A549 (cell line): Measurements from ENCODE around the gene CRB2. TPM values are rescaled to one million over a fixed set of nuclear protein-coding genes. Genes with fewer than 3 reads are reported as not detected.

Source experiments
- ATAC-seq, 2 experiments: fragments of 200-7000 bp in 1 of 2; fragments of >200 bp in 1 of 2; cut with Nextera tagmentation in 1 of 2; cut with Tn5 transposase in 1 of 2; 3 replicates each; pipeline versions ENCODE4 v1.8.0 to v1.9.1; 2018 to 2020; ENCODE audit warnings: mild to moderate bottlenecking in 1 of 2, moderate library complexity in 1 of 2
- CTCF ChIA-PET: fragments of 300-600 bp; sonication (Branson Sonifier 250); formaldehyde crosslinking; extraction: SDS; loops from one replicate; lab custom pipeline; 2021; ENCODE audit warnings: antibody characterized with exemption, inconsistent platforms; lab: Yijun Ruan, JAX
- POLR2A ChIA-PET: fragments of 350-600 bp; formaldehyde crosslinking; extraction: SDS; loops from one replicate; lab custom pipeline; 2021; ENCODE audit warnings: antibody characterized with exemption, inconsistent platforms; lab: Yijun Ruan, JAX
- DNase-seq, 2 experiments: peaks; one replicate each; pipeline versions ENCODE4 v3.0.0 to v3.0.0-alpha.2; 2011 to 2016; ENCODE audit warnings: low read depth in 1 of 2, low spot score in 1 of 2
- FAIRE-seq: peaks from 2 replicates; lab custom pipeline; 2011; peaks lifted over from hg19 to GRCh38; lab: Jason Lieb, UNC
- H3K27ac ChIP-seq, 2 experiments: fragments of >200 bp; sonication (Bioruptor Twin); formaldehyde crosslinking; 3 replicates each; pipeline ENCODE4 v1.5.1; 2016 to 2017
- H3K4me1 ChIP-seq: fragments of >200 bp; sonication (Bioruptor Twin); formaldehyde crosslinking; 3 replicates; pipeline ENCODE4 v1.6.1; 2016
- H3K4me2 ChIP-seq: fragments of >200 bp; sonication (Bioruptor Twin); formaldehyde crosslinking; 3 replicates; pipeline ENCODE4 v1.6.1; 2016
- H3K4me3 ChIP-seq: fragments of >200 bp; sonication (Bioruptor Twin); formaldehyde crosslinking; 3 replicates; pipeline ENCODE4 v1.5.1; 2016
- H3K9me3 ChIP-seq: fragments of >200 bp; sonication (Bioruptor Twin); formaldehyde crosslinking; 3 replicates; pipeline ENCODE4 v1.6.1; 2016
- CHD4 ChIP-seq: fragments of 200-600 bp; sonication (generic); IDR thresholded peaks from 2 replicates; pipeline ENCODE4 v1.6.1; 2016; ENCODE audit warnings: antibody characterized with exemption, mild to moderate bottlenecking, borderline replicate concordance
- EHF ChIP-seq: fragments of 250-450 bp; sonication (Bioruptor Pico); IDR thresholded peaks from 2 replicates; pipeline ENCODE4 v1.5.0; 2020; ENCODE audit warnings: mild to moderate bottlenecking
- ESRRA ChIP-seq: fragments of 150-350 bp; IDR thresholded peaks from 2 replicates; pipeline ENCODE4 v1.6.1; 2014; ENCODE audit warnings: mild to moderate bottlenecking, low read length, borderline replicate concordance
- HOXB5 ChIP-seq: fragments of 250-450 bp; sonication (Bioruptor Pico); IDR thresholded peaks from 2 replicates; pipeline ENCODE4 v1.5.0; 2020; ENCODE audit warnings: mild to moderate bottlenecking, moderate library complexity
- KDM1A ChIP-seq: fragments of 200-600 bp; sonication (generic); IDR thresholded peaks from 2 replicates; pipeline ENCODE4 v1.6.1; 2016; ENCODE audit warnings: low read depth, mild to moderate bottlenecking
- KDM5A ChIP-seq: fragments of 200-600 bp; sonication (generic); IDR thresholded peaks from 2 replicates; pipeline ENCODE4 v1.6.1; 2016; ENCODE audit warnings: antibody characterized with exemption, mild to moderate bottlenecking
- NFE2L2 ChIP-seq: fragments of 150-350 bp; conservative IDR thresholded peaks from 2 replicates; pipeline ENCODE4 v1.6.1; 2014; ENCODE audit warnings: low read length
- POLR2AphosphoS2 ChIP-seq: conservative IDR thresholded peaks from 2 replicates; pipeline ENCODE4 v1.6.1; 2012; ENCODE audit warnings: low read length, improper control_type of control experiment, inconsistent platforms
- RCOR1 ChIP-seq: fragments of 150-350 bp; IDR thresholded peaks from 2 replicates; pipeline ENCODE4 v1.6.1; 2014; ENCODE audit warnings: antibody characterized with exemption, low read length, low read depth
- TFCP2L1 ChIP-seq: fragments of 250-450 bp; sonication (Bioruptor Pico); IDR thresholded peaks from 2 replicates; pipeline ENCODE4 v1.5.0; 2021; ENCODE audit warnings: mild to moderate bottlenecking
- ZFP36 ChIP-seq: fragments of 450-650 bp; IDR thresholded peaks from 2 replicates; pipeline ENCODE4 v1.6.1; 2014; ENCODE audit warnings: borderline replicate concordance; ENCODE audit not compliant: partially characterized antibody
- ZNF302 ChIP-seq: fragments of 250-450 bp; sonication (Bioruptor Pico); IDR thresholded peaks from 2 replicates; pipeline ENCODE4 v1.9.0; 2021; ENCODE audit warnings: inconsistent platforms, mild to moderate bottlenecking, moderate library complexity
- WGBS: methylation state at CpG from one replicate; pipeline ENCODE4 v1.1.6; 2017; ENCODE audit errors: missing lambda C conversion rate; 5-methylcytosine and 5-hydroxymethylcytosine counted together
- polyA plus RNA-seq, 4 experiments: library from polyadenylated mRNA; depleted of rRNA in 3 of 4; stranded (reverse); fragments of >200 nt; fragmentation: RNase III in 1 of 4; extraction: RNeasy Plus Mini Kit Qiagen cat#74134 plus additional on column Dnase treatment in 1 of 4; gene quantifications; 2 replicates in 3 of 4; 3 replicates in 1 of 4; pipeline ENCODE4 v1.2.3, GENCODE V29; 2011 to 2017
- TF ChIP-seq, protein P1 (sequence below): fragments of 450-650 bp; IDR thresholded peaks from 2 replicates; pipeline ENCODE4 v1.6.1; 2014; ENCODE audit warnings: antibody characterized with exemption
- TF ChIP-seq, protein P2 (sequence below): fragments of >200 bp; sonication (Bioruptor Twin); formaldehyde crosslinking; IDR thresholded peaks from 3 replicates; pipeline ENCODE4 v1.6.1; 2016
- TF ChIP-seq, protein P3 (sequence below): IDR thresholded peaks from 2 replicates; pipeline ENCODE4 v1.6.1; 2012
- TF ChIP-seq, protein P4 (sequence below): fragments of >200 bp; sonication (Bioruptor Twin); formaldehyde crosslinking; IDR thresholded peaks from 3 replicates; pipeline ENCODE4 v1.5.1; 2016
- TF ChIP-seq, protein P5 (sequence below): IDR thresholded peaks from 2 replicates; pipeline ENCODE4 v1.6.1; 2012

CRB2 gene
- polyA plus RNA-seq, 2 of the 4 experiments (the other 2 are of a cell fraction), result 0.01 to 0.05 TPM

DNA sequence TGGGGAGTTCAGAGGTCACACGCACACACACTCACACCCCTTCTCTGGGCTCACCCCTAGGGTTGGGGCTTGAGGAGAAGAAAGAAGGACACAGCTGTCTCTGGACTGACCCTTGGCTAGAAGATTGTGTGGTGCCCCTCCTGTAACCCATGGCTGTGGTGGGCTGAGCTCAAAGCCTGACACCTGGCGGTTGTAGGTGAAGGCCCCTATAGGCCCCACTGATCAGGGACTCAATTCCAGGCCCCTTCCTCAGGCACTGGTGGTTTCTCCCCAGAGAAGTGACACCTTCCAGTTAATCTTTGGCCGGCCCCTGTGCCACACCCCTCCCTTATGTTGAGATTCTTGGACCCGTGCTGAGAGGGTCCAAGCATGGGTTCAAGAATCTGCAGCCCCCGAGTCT lies 35.2 kb upstream of the CRB2 start:
- no peak for ATAC-seq

DNA sequence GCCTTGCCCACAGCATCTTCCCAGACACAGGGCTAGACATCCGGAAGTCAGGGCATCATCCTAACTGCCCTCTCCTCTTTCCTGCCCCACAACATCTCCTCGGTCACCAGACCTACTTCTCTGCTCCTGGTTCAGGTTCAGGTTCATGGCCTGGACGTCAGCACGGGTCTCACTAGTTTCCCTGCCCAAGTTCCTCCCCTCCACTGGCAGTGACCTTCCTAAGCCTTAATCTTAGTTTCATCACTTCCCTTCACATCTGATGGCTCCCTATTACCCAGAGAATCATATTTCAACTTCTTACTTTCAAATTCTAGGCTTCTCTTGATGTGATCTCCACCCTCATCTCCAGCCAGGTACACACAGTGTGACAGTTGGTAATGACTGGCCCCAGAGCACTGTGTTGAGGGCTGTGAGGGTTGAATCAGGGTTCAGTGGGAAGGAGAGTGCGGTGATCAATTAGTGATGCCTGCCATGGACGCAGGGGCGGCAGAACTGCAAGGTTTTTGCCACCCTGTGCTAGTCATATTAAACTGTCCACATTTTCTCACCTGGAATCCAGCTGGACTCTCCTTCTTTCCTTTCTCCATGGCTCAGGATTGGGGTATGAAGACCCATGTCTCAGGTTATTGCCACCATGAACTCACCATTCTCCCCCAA lies 34.3 kb upstream of the CRB2 start:
- no peak overlapping the region for H3K4me3 ChIP-seq
- H3K9me3 ChIP-seq, result no peaks in the 10 kb centered on the region
- POLR2A ChIA-PET, result no interaction called here
- H3K4me1 ChIP-seq, result no peaks in the 10 kb centered on the region
- TF ChIP-seq HOXB5 (CRISPR knock-in tag), result no peak
- no peak for TF ChIP-seq KDM1A
- TF ChIP-seq, protein P1, sequence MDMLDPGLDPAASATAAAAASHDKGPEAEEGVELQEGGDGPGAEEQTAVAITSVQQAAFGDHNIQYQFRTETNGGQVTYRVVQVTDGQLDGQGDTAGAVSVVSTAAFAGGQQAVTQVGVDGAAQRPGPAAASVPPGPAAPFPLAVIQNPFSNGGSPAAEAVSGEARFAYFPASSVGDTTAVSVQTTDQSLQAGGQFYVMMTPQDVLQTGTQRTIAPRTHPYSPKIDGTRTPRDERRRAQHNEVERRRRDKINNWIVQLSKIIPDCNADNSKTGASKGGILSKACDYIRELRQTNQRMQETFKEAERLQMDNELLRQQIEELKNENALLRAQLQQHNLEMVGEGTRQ, result no peak
- no peak for FAIRE-seq
- DNase-seq, result no peak
- CTCF ChIA-PET, result interaction anchor here (1.3 kb wide), 1 partner anchor 15 kb away, joined by 3 read pairs; no protein-coding TSS in a partner anchor
- H3K4me2 ChIP-seq, result no peak overlapping the region
- WGBS, result 69% methylated on average over 7 of the region's 7 CpGs
- no peak for ATAC-seq
- H3K27ac ChIP-seq, result no peak overlapping the region

More for the DNA sequence above, 35.2 kb upstream of the CRB2 start:
- Histone ChIP-seq H3K9me3 (no peaks in the 10 kb centered on the region), H3K27ac (no peak overlapping the region), H3K4me1 (no peaks in the 10 kb centered on the region), H3K4me2 (no peak overlapping the region), H3K4me3 (no peak overlapping the region)
- TF ChIP-seq, protein P2, sequence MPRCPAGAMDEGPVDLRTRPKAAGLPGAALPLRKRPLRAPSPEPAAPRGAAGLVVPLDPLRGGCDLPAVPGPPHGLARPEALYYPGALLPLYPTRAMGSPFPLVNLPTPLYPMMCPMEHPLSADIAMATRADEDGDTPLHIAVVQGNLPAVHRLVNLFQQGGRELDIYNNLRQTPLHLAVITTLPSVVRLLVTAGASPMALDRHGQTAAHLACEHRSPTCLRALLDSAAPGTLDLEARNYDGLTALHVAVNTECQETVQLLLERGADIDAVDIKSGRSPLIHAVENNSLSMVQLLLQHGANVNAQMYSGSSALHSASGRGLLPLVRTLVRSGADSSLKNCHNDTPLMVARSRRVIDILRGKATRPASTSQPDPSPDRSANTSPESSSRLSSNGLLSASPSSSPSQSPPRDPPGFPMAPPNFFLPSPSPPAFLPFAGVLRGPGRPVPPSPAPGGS, result no peak
- TF ChIP-seq ZFP36 (no peak), KDM1A (no peak), ZNF302 (CRISPR knock-in tag) (no peak), EHF (no peak), NFE2L2 (no peak), TFCP2L1 (CRISPR knock-in tag) (no peak), CHD4 (no peak), POLR2AphosphoS2 (no peak), ESRRA (no peak), RCOR1 (no peak), KDM5A (no peak), HOXB5 (CRISPR knock-in tag) (no peak)
- TF ChIP-seq, protein P3, sequence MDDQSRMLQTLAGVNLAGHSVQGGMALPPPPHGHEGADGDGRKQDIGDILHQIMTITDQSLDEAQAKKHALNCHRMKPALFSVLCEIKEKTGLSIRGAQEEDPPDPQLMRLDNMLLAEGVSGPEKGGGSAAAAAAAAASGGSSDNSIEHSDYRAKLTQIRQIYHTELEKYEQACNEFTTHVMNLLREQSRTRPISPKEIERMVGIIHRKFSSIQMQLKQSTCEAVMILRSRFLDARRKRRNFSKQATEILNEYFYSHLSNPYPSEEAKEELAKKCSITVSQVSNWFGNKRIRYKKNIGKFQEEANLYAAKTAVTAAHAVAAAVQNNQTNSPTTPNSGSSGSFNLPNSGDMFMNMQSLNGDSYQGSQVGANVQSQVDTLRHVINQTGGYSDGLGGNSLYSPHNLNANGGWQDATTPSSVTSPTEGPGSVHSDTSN, result no peak
- TF ChIP-seq, protein P4, sequence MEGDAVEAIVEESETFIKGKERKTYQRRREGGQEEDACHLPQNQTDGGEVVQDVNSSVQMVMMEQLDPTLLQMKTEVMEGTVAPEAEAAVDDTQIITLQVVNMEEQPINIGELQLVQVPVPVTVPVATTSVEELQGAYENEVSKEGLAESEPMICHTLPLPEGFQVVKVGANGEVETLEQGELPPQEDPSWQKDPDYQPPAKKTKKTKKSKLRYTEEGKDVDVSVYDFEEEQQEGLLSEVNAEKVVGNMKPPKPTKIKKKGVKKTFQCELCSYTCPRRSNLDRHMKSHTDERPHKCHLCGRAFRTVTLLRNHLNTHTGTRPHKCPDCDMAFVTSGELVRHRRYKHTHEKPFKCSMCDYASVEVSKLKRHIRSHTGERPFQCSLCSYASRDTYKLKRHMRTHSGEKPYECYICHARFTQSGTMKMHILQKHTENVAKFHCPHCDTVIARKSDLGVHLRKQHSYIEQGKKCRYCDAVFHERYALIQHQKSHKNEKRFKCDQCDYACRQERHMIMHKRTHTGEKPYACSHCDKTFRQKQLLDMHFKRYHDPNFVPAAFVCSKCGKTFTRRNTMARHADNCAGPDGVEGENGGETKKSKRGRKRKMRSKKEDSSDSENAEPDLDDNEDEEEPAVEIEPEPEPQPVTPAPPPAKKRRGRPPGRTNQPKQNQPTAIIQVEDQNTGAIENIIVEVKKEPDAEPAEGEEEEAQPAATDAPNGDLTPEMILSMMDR, result no peak
- TF ChIP-seq, protein P5, sequence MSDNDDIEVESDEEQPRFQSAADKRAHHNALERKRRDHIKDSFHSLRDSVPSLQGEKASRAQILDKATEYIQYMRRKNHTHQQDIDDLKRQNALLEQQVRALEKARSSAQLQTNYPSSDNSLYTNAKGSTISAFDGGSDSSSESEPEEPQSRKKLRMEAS, result no peak
- DNase-seq (no peak), FAIRE-seq (no peak)
- CTCF ChIA-PET, result interaction anchor here (1.4 to 2.3 kb wide), 2 partner anchors 9 to 29 kb away, joined by 4 to 11 read pairs; no protein-coding TSS in a partner anchor
- 63% methylated on average over 5 of the region's 5 CpGs for WGBS
- POLR2A ChIA-PET, result no interaction called here
